Suprapubic skin (tissue), 4 donors: ENCODE results near the gene ENGASE.

Source experiments
- CTCF ChIP-seq, 2 donors: fragments of 200-600 bp in 1 of 2; fragments of 450-650 bp in 1 of 2; sonication (generic) in 1 of 2; IDR thresholded peaks; one replicate each; pipeline ENCODE4 v1.5.1; 2016 to 2019; ENCODE audit warnings: antibody characterized with exemption in 2 of 2, mild to moderate bottlenecking in 1 of 2, moderate library complexity in 1 of 2
- EP300 ChIP-seq: sonication (generic); formaldehyde crosslinking; IDR thresholded peaks from one replicate; pipeline ENCODE4 v1.6.1; 2017; ENCODE audit warnings: antibody characterized with exemption
- POLR2A ChIP-seq, 2 donors: fragments of 450-650 bp; IDR thresholded peaks; one replicate each; pipeline ENCODE4 v1.6.1; 2017; ENCODE audit warnings: antibody characterized with exemption in 2 of 2, mild to moderate bottlenecking in 2 of 2, moderate library complexity in 2 of 2
- POLR2AphosphoS5 ChIP-seq, 3 donors: sonication (generic); formaldehyde crosslinking; IDR thresholded peaks; one replicate each; pipeline ENCODE4 v1.6.1; 2017; ENCODE audit warnings: antibody characterized with exemption in 3 of 3

- TF ChIP-seq POLR2AphosphoS5 (IDR thresholded peaks at IDR 0.05) (no peak), CTCF (IDR thresholded peaks at IDR 0.05) (no peak), POLR2A (IDR thresholded peaks at IDR 0.05) (no peak), EP300 (no peak)
Observed at GRCh38 chr17:79098282-79098867, 23.8 kb downstream of the ENGASE start.
